ENCODE results near the gene APOL5.

DNA sequence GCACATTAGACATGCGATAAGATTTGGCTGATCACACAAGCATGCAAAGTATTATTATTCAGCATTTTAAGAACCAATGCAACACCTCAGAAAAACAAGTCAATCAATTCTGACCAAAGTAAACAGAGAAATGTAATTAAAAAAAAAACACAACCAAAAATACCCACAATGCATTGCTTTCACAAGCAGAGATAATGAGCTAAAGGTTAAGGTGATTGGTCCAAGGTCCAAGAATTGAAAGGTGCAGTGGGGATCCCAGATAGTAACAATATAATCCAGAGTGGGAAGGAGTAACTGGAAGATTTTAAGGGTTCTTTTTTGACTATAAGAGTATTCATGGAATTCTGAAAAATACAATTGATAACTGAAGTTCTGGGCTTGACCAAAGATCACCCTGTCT is 39.0 kb downstream of the APOL5 start:
- TF ChIP-seq GATA2 (IDR thresholded peaks at IDR 0.05; ENCODE audit: low read depth, low read length) (no peak), GATA3 (IDR thresholded peaks at IDR 0.05; ENCODE audit: low read depth, low read length) (no peak)

Data from SH-SY5Y (cell line).